AG09319 (cell line): ENCODE results near the gene SAG.

Source experiments
- DNase-seq: peaks from one replicate; pipeline ENCODE4 v3.0.0-alpha.2; 2010; ENCODE audit warnings: low read depth; ENCODE audit errors: extremely low read depth
- TF ChIP-seq, protein P1 (sequence below): IDR thresholded peaks from 2 replicates; pipeline ENCODE4 v1.5.1; 2011; ENCODE audit warnings: low read depth, mild to moderate bottlenecking, inconsistent platforms, low read length, moderate library complexity

SAG gene

DNA sequence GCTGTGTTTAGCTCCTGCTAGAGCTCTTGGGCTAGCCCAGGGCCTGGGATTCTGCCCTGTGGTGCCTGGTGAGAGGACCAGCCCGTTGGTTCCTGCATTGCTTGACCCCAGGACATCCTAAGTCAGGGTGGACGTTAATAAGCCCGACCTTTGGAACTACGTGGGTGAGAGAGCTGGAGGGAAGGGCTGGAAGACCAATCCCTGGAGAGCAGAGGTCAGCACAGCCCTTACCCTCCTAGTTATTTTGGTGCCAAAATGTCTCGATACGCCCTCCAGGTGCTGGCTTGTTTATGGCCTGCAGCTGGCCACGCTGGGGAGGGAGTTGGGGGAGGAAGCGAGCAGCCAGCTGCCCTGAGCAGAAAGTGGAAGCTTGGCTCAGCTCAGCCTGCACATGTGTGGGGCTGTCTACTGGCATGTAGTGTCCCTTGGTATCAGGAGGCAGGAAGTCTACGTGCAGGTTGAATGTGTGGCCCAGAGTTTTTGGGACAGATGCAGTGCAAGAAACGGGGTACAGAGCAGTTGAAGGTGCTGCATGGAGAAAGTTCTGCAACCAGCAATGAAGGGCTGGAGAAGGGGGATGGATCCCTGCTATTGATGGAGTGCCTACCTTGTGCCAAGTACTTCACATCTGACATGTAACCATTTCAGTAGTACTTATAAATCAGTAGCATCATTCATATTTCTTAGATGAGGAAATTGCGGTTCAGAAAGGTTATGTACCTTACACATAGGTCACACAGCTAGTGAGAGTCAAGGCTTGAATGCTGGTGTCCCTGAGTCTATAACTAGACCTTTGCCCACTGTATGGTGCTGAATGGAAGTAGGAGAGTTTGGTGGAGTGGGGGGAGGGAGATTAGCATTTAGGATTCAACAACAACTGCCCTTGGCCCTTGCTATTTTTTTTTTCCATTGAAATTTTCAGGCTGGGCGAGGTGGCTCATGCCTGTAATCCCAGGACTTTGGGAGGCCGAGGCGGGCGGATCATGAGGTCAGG is 41.7 kb downstream of the SAG start:
- no peak for DNase-seq
- TF ChIP-seq, protein P1, sequence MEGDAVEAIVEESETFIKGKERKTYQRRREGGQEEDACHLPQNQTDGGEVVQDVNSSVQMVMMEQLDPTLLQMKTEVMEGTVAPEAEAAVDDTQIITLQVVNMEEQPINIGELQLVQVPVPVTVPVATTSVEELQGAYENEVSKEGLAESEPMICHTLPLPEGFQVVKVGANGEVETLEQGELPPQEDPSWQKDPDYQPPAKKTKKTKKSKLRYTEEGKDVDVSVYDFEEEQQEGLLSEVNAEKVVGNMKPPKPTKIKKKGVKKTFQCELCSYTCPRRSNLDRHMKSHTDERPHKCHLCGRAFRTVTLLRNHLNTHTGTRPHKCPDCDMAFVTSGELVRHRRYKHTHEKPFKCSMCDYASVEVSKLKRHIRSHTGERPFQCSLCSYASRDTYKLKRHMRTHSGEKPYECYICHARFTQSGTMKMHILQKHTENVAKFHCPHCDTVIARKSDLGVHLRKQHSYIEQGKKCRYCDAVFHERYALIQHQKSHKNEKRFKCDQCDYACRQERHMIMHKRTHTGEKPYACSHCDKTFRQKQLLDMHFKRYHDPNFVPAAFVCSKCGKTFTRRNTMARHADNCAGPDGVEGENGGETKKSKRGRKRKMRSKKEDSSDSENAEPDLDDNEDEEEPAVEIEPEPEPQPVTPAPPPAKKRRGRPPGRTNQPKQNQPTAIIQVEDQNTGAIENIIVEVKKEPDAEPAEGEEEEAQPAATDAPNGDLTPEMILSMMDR = no peak

DNA sequence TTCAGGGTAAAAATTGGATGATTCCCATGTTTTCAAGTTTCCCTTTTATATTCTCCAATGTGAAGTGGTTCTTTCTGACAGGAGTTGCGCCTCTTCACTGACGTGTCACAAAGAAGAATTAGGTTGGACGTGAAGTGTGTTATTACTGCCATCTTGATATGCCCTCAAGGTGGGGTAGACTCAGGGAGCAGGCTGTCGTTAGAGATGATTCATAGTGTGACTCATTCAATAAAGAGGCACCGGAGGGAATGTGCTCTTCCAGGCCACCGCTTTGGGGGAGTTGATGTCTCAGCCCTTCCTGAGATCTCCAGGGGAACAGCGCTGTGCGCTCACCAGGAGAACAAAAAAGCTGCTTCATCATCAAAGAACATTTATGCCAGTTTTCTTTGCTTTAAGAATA is 43.1 kb downstream of the SAG start:
- peak; percentile 11 for DNase-seq
- TF ChIP-seq, protein P1 = no peak

DNA sequence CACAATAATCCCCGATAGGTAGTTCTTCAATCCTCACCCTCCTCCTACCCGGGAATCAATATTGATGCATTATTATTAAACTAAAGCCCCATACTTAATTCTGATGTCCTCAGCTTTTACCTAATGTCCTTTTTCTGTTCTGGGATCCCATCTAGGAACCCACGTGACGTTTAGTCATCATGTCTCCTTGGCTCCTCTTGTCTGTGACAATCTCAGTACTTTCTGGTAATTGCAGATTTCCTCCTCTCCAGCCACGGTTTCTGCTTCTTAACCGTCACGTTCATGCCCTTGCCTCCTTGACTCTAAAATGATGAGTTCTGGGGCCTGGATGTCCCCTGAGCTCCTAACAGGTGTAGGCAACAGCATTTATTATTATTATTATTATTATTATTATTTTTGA is 43.8 kb downstream of the SAG start:
- no peak for DNase-seq
- TF ChIP-seq, protein P1 = no peak

DNA sequence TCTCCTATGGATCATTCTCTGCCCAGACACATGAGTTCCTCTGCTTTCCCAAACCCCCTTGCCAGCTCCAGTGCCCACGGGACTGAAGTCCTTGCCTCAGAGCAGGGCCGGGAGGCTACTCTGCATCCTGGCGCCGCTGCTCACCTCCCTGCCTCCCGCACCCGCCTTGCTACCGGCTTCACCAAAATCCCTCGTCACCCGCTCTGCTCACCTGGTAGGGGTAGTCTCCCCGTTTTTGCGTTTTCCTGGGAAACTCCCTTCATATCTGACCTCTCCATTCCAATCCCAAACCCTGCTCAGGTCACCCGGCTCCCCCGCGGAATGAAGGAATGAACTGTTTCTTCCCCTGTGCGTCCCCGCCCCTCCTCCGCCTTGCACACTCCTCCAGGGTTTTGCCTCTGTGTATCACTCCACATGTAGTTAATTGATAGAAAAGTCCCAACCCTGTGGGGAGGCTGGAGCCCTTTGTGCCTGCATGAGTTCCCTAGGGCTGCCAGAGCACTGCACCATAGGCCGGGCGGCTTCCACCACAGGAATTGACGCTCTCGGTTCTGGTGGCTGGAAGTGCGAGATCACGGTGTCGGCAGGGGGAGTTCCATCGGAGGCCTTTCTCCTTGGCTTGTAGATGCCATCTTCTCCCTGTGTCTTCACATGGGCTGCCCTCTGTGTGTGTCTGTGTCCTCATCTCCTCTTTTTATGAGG is 44.7 kb downstream of the SAG start:
- TF ChIP-seq, protein P1 = no peak

DNA sequence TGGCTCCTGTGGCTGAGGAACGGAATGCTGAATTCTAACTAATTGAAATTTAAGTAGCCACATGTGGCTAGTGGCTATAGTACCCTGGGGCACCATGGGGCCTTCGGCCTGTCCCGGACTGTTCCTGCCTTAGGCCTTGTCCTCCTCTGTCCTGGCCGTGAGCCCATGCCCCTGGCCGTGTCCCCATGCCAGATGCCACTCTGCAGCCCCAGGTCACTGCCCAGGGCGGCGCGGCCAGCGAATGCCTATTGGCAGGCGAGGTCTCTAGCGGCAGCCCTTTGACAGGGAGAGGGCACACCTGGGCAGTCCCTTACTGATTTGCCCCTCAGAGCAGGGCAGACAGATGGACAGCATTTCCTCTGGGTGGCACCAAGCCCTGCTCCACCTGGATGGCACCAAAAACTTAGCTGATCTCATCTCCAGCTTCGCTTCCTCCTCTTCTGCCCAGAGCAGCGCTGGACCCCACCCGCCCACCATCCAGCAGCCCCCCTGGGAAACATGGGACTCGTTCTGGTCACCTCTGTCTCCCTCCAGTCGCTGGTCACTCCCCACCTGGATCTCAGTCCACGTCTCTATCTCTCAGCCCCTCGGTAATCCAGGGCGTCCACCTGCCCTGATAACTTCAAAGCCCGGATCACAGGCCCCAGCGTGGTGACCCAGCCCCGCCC is 45.6 kb downstream of the SAG start:
- no peak for DNase-seq
- TF ChIP-seq, protein P1 = no peak

More for the DNA sequence above, 44.7 kb downstream of the SAG start:
- no peak for DNase-seq

DNA sequence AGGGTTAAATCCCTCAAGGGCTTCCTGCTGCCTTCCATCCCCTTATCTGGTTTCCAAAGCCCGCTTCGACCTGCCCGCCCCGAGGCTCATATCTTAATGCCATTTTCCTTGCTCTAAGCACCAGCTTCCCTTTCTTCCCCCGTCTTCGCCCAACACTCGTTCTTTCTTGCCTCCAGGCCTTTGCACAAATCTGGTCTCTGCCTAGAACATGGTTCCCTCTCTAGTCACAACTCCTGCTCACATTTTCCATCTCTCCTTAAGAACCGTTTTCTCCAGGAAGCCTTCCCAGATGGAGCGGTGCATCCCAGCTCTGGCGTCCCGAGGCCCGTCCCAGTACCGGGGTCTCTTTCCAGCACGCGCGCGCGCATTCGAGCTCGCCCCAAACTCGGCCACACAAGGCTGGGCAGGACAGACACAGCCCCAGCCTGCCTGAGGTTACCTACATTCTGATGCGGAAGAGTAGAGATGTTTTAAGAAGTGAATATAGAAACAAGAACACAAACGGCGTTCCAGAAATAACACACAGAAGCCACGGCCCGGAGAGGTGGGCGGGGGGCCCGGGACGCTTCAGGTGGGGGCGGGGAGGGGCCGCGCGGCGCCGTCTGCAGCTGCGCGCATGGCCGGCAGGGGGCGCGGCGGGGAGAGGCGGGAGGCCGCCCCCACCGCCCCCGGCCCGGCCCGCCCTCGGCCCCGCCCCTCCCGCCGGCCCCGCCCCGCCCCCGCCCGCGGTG is 46.3 kb downstream of the SAG start, which contains the start of gene DGKD:
Gene DGKD (plus strand): TSS at position 726 of the 731 bp plus-strand sequence. CDS start 25 bp downstream, outside the sequence.
- TF ChIP-seq, protein P1 = peak; percentile 21
- DNase-seq = peak; percentile 2
